H9 (cell line): Measurements from ENCODE around the gene FFAR1. TPM values are rescaled to one million over a fixed set of nuclear protein-coding genes. Genes with fewer than 3 reads are reported as not detected.

ENCODE experiments used
- DNase-seq: peaks from one replicate; pipeline ENCODE4 v3.0.0-alpha.2; 2017
- H2AFZ ChIP-seq: one replicate; pipeline ENCODE4 v1.6.1; 2013; ENCODE audit warnings: mild to moderate bottlenecking, low read length, control low read depth, moderate library complexity
- H2AK5ac ChIP-seq: 2 replicates; pipeline ENCODE4 v1.6.1; 2013; ENCODE audit warnings: low read length, control low read depth, mixed read lengths; ENCODE audit not compliant: insufficient read length
- H2BK120ac ChIP-seq: one replicate; pipeline ENCODE4 v1.6.1; 2013; ENCODE audit warnings: low read depth, mild to moderate bottlenecking, low read length, control low read depth, inconsistent platforms; ENCODE audit not compliant: poor library complexity, severe bottlenecking
- H2BK12ac ChIP-seq: 2 replicates; pipeline ENCODE4 v1.6.1; 2013; ENCODE audit warnings: low read length, control low read depth, mixed read lengths, low read depth; ENCODE audit not compliant: insufficient read length
- H2BK15ac ChIP-seq: 2 replicates; pipeline ENCODE4 v1.6.1; 2013; ENCODE audit warnings: low read depth, low read length, control low read depth
- H2BK20ac ChIP-seq: one replicate; pipeline ENCODE4 v1.6.1; 2013; ENCODE audit warnings: low read depth, mild to moderate bottlenecking, low read length, control low read depth, inconsistent platforms; ENCODE audit not compliant: poor library complexity, severe bottlenecking
- H2BK5ac ChIP-seq: 2 replicates; pipeline ENCODE4 v1.6.1; 2013; ENCODE audit warnings: low read length, control low read depth, mixed read lengths; ENCODE audit not compliant: insufficient read length
- H3K14ac ChIP-seq: 2 replicates; pipeline ENCODE4 v1.6.1; 2013; ENCODE audit warnings: low read length, control low read depth; ENCODE audit not compliant: insufficient read depth
- H3K18ac ChIP-seq: 2 replicates; pipeline ENCODE4 v1.6.1; 2013; ENCODE audit warnings: low read depth, mild to moderate bottlenecking, mixed read lengths, low read length, control low read depth; ENCODE audit not compliant: insufficient read length
- H3K23ac ChIP-seq: 2 replicates; pipeline ENCODE4 v1.6.1; 2013; ENCODE audit warnings: low read length, control low read depth, mixed read lengths, low read depth; ENCODE audit not compliant: insufficient read length
- H3K23me2 ChIP-seq: 2 replicates; pipeline ENCODE4 v1.6.1; 2013; ENCODE audit warnings: low read depth, mild to moderate bottlenecking, mixed read lengths, low read length, control low read depth; ENCODE audit not compliant: insufficient read length, poor library complexity, severe bottlenecking
- H3K27ac ChIP-seq: 2 replicates; pipeline ENCODE4 v1.5.1; 2013; ENCODE audit warnings: low read length, control low read depth, mixed read lengths, low read depth; ENCODE audit not compliant: insufficient read length
- H3K27me3 ChIP-seq: 2 replicates; pipeline ENCODE4 v1.6.1; 2013; ENCODE audit warnings: low read length, control low read depth, inconsistent platforms; ENCODE audit not compliant: insufficient read depth
- H3K4ac ChIP-seq: 2 replicates; pipeline ENCODE4 v1.6.1; 2013; ENCODE audit warnings: low read depth, mild to moderate bottlenecking, control low read depth, inconsistent platforms, low read length, moderate library complexity
- H3K4me1 ChIP-seq: 2 replicates; pipeline ENCODE4 v1.6.1; 2013; ENCODE audit warnings: low read length, control low read depth, inconsistent platforms; ENCODE audit not compliant: insufficient read depth
- H3K4me2 ChIP-seq: 2 replicates; pipeline ENCODE4 v1.6.1; 2013; ENCODE audit warnings: low read length, control low read depth, mixed read lengths; ENCODE audit not compliant: insufficient read length, insufficient read depth
- H3K56ac ChIP-seq: 2 replicates; pipeline ENCODE4 v1.6.1; 2013; ENCODE audit warnings: low read depth, mild to moderate bottlenecking, mixed read lengths, low read length, control low read depth; ENCODE audit not compliant: insufficient read length
- H3K79me1 ChIP-seq: 2 replicates; pipeline ENCODE4 v1.6.1; 2013; ENCODE audit warnings: low read depth, mild to moderate bottlenecking, moderate library complexity, low read length, control low read depth, inconsistent platforms; ENCODE audit not compliant: insufficient read depth, poor library complexity, severe bottlenecking
- H3K79me2 ChIP-seq: 2 replicates; pipeline ENCODE4 v1.6.1; 2013; ENCODE audit warnings: low read length, control low read depth, inconsistent platforms; ENCODE audit not compliant: insufficient read depth
- H3K9ac ChIP-seq: 2 replicates; pipeline ENCODE4 v1.6.1; 2013; ENCODE audit warnings: low read length, control low read depth, mixed read lengths; ENCODE audit not compliant: insufficient read length; ENCODE audit errors: extremely low read depth
- H3K9me3 ChIP-seq: one replicate; pipeline ENCODE4 v1.6.1; 2013; ENCODE audit warnings: low read depth, low read length, inconsistent platforms; ENCODE audit not compliant: control insufficient read depth
- H3T11ph ChIP-seq: one replicate; pipeline ENCODE4 v1.6.1; 2013; ENCODE audit warnings: mild to moderate bottlenecking, low read length, control low read depth, inconsistent platforms
- H4K20me1 ChIP-seq: one replicate; pipeline ENCODE4 v1.6.1; 2013; ENCODE audit not compliant: control insufficient read depth, insufficient read length, insufficient read depth
- H4K5ac ChIP-seq: 2 replicates; pipeline ENCODE4 v1.6.1; 2013; ENCODE audit warnings: low read depth, mild to moderate bottlenecking, mixed read lengths, low read length, control low read depth; ENCODE audit not compliant: insufficient read length
- H4K8ac ChIP-seq: replicated peaks from 2 replicates; pipeline ENCODE4 v1.6.1; 2013; ENCODE audit warnings: low read length, control low read depth, mixed read lengths, low read depth; ENCODE audit not compliant: insufficient read length
- H4K91ac ChIP-seq: 2 replicates; pipeline ENCODE4 v1.6.1; 2013; ENCODE audit warnings: low read depth, mild to moderate bottlenecking, moderate library complexity, mixed read lengths, low read length, control low read depth; ENCODE audit not compliant: insufficient read length
- H3K27ac Mint-ChIP-seq, 3 experiments: 2 replicates in 2 of 3; 3 replicates in 1 of 3; pipeline ENCODE4 v1.8.0; 2020 to 2021; ENCODE audit warnings: mixed read lengths in 3 of 3, mild to moderate bottlenecking in 1 of 3, moderate library complexity in 1 of 3
- H3K27me3 Mint-ChIP-seq: 2 replicates; pipeline ENCODE4 v1.8.0; 2021; ENCODE audit warnings: low read depth, mild to moderate bottlenecking, moderate library complexity, mixed read lengths
- H3K36me3 Mint-ChIP-seq, 3 experiments: 2 replicates in 2 of 3; 3 replicates in 1 of 3; pipeline ENCODE4 v1.8.0; 2020 to 2021; ENCODE audit warnings: low read depth in 3 of 3, mixed read lengths in 3 of 3; ENCODE audit not compliant: insufficient read depth in 1 of 3
- H3K4me1 Mint-ChIP-seq, 2 experiments: 2 replicates each; pipeline ENCODE4 v1.8.0; 2020; ENCODE audit warnings: mixed read lengths in 2 of 2
- H3K4me3 Mint-ChIP-seq, 2 experiments: 2 replicates in 1 of 2; 3 replicates in 1 of 2; pipeline ENCODE4 v1.8.0; 2020 to 2021; ENCODE audit warnings: mild to moderate bottlenecking in 2 of 2, mixed read lengths in 2 of 2, moderate library complexity in 1 of 2
- H3K9me3 Mint-ChIP-seq, 2 experiments: 2 replicates in 1 of 2; 3 replicates in 1 of 2; pipeline ENCODE4 v1.8.0; 2020; ENCODE audit warnings: mild to moderate bottlenecking in 2 of 2, mixed read lengths in 2 of 2, moderate library complexity in 1 of 2
- WGBS: extraction: QIAGEN DNeasy Blood & Tissue Kit; methylation state at CpG from one replicate; pipeline ENCODE4 v1.1.7; 2013; ENCODE audit warnings: missing lambda C conversion rate, low lambda C conversion rate, mixed read lengths; ENCODE audit not compliant: insufficient read length; ENCODE audit errors: extremely low coverage; 5-methylcytosine and 5-hydroxymethylcytosine counted together
- total RNA-seq: library from RNA; stranded (reverse); gene quantifications from 2 replicates; pipeline ENCODE4 v1.2.1, GENCODE V29; 2021
- TF ChIP-seq, protein P1 (sequence below): fragments of 200-600 bp; sonication (generic); conservative IDR thresholded peaks from 3 replicates; pipeline ENCODE4 v1.8.0; 2021; ENCODE audit warnings: antibody characterized with exemption, mild to moderate bottlenecking

FFAR1 gene
- total RNA-seq, 1 experiment from 2014 or later = not detected

DNA sequence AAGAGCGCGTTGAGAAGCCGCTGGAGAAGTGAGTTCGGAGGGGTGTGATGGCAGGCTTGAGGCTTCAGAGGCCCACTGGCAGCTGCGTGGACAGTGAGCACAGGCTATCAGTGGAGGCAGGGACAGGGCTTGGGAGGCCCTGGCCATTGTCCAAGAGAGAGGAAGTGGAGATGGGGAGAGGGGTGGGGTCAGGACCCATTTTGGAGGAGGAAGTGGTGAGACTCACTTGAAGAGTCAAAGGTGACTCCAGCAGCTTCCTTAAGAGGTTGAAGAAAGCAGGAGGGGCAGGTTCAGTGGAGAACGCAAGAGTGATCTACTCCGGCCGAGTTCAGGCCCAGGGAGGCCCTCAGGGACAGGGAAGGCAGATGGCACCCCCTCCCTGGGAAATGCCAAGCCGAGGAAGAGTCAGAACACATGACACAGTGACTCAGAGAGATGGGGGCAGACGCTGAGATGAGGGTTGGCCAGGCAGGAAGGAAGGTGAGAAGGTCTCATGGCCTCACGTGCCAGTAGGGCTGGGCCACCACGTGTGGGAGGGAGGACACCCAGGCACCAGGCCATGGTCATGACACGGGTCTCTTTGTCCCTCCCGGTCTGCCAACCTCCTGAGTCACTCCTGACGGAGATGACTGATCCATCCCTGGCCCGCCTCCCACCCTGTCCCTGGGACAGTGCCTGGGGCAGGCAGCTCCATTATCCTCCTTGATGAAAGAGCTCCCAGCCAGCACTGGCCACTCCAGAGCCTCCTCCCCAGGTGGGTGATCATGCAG is 28.8 kb upstream of the FFAR1 start:
- Mint-ChIP-seq H3K27me3 (peaks cover 3% of the 10 kb centered on the region), H3K4me3 (0 out of 5 replicates have a peak overlapping the region, but pooled peaks of 1 of the 2 experiments have one; percentile 15), H3K27ac (peak overlapping the region in 2 of 3 experiments; percentile 21 to 96; a peak in 2 of 7 replicates), H3K9me3 (peaks cover 4 to 11% of the 10 kb centered on the region in 2 experiments; a peak in 3 of 5 replicates), H3K4me1 (no peaks in the 10 kb centered on the region), H3K36me3 (peaks cover 2 to 4% (median 4%) of the 10 kb centered on the region in 3 experiments; a peak in 1 of 7 replicates)
- H3K9me3 ChIP-seq = no peaks in the 10 kb centered on the region
- no peaks in the 10 kb centered on the region for H3K79me1 ChIP-seq
- H2BK20ac ChIP-seq = no peak overlapping the region
- no peak overlapping the region; the same call in 1 of the 2 replicates for H3K14ac ChIP-seq
- no peak overlapping the region for H3K4me2 ChIP-seq
- H3K18ac ChIP-seq = no peak overlapping the region
- H3T11ph ChIP-seq = no peak overlapping the region
- H3K4me1 ChIP-seq = no peaks in the 10 kb centered on the region
- no peak overlapping the region for H2BK15ac ChIP-seq
- no peak overlapping the region for H3K27ac ChIP-seq
- no peak overlapping the region for H3K23ac ChIP-seq
- no peak overlapping the region for H4K91ac ChIP-seq
- no peak overlapping the region for H2BK12ac ChIP-seq
- H3K23me2 ChIP-seq = no peaks in the 10 kb centered on the region
- TF ChIP-seq, protein P1, sequence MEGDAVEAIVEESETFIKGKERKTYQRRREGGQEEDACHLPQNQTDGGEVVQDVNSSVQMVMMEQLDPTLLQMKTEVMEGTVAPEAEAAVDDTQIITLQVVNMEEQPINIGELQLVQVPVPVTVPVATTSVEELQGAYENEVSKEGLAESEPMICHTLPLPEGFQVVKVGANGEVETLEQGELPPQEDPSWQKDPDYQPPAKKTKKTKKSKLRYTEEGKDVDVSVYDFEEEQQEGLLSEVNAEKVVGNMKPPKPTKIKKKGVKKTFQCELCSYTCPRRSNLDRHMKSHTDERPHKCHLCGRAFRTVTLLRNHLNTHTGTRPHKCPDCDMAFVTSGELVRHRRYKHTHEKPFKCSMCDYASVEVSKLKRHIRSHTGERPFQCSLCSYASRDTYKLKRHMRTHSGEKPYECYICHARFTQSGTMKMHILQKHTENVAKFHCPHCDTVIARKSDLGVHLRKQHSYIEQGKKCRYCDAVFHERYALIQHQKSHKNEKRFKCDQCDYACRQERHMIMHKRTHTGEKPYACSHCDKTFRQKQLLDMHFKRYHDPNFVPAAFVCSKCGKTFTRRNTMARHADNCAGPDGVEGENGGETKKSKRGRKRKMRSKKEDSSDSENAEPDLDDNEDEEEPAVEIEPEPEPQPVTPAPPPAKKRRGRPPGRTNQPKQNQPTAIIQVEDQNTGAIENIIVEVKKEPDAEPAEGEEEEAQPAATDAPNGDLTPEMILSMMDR = no peak
- WGBS = no CpG with 5 or more reads among the region's 16 CpGs
- no peak overlapping the region for H2AK5ac ChIP-seq
- H4K8ac ChIP-seq = no peak overlapping the region
- no peak overlapping the region for H2AFZ ChIP-seq
- no peak overlapping the region for H2BK5ac ChIP-seq
- H3K79me2 ChIP-seq = no peaks in the 10 kb centered on the region
- H3K9ac ChIP-seq = no peak overlapping the region
- no peak overlapping the region for H3K56ac ChIP-seq
- peak; percentile 25 for DNase-seq
- no peaks in the 10 kb centered on the region for H4K20me1 ChIP-seq
- no peak overlapping the region for H2BK120ac ChIP-seq
- H3K4ac ChIP-seq = no peak overlapping the region
- no peak overlapping the region for H4K5ac ChIP-seq
- H3K27me3 ChIP-seq = no peaks in the 10 kb centered on the region
